ENCODE results near the gene CCDC32. TPM values are rescaled to one million over a fixed set of nuclear protein-coding genes. Genes with fewer than 3 reads are reported as not detected.

Gene CCDC32
- total RNA-seq, 4 donors from 2014 or later = 11.9 to 24.2 (median 17.2) TPM

GRCh38 chr15:40508216-40508615 is 56.6 kb downstream of the CCDC32 start:
- ATAC-seq (no peak), DNase-seq (no peak)
- Histone ChIP-seq H3K27me3 (no peaks in the 10 kb centered on the region), H3K9me3 (no peaks in the 10 kb centered on the region), H3K4me3 (no peak overlapping the region), H3K27ac (no peak overlapping the region), H3K36me3 (no peaks in the 10 kb centered on the region), H3K4me1 (peaks cover 6 to 20% of the 10 kb centered on the region in 2 donors)
- in situ Hi-C loops (cut with MboI; ENCODE audit: low sequenced_read_pairs in 4 of 4) = loop anchor here in 2 of 4 donors (25.0 kb wide), 2 partner anchors 179 to 379 kb away; partner anchors contain the start of genes RAD51 (in 1 of the 2) and VPS18 (in 1 of the 2)
- intact Hi-C loops (cut with DNase I; ENCODE audit: low total_unique reads) = no loop called here
- TF ChIP-seq POLR2A (IDR thresholded peaks at IDR 0.05) = no peak
- TF ChIP-seq, protein P1, sequence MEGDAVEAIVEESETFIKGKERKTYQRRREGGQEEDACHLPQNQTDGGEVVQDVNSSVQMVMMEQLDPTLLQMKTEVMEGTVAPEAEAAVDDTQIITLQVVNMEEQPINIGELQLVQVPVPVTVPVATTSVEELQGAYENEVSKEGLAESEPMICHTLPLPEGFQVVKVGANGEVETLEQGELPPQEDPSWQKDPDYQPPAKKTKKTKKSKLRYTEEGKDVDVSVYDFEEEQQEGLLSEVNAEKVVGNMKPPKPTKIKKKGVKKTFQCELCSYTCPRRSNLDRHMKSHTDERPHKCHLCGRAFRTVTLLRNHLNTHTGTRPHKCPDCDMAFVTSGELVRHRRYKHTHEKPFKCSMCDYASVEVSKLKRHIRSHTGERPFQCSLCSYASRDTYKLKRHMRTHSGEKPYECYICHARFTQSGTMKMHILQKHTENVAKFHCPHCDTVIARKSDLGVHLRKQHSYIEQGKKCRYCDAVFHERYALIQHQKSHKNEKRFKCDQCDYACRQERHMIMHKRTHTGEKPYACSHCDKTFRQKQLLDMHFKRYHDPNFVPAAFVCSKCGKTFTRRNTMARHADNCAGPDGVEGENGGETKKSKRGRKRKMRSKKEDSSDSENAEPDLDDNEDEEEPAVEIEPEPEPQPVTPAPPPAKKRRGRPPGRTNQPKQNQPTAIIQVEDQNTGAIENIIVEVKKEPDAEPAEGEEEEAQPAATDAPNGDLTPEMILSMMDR (IDR thresholded peaks at IDR 0.05 in 4 of 5, conservative IDR thresholded peaks at IDR 0.05 in 1 of 5) = no peak

GRCh38 chr15:40506964-40507571 is 57.8 kb downstream of the CCDC32 start:
- Histone ChIP-seq H3K4me1 (peaks cover 6 to 20% of the 10 kb centered on the region in 2 donors), H3K27me3 (no peaks in the 10 kb centered on the region), H3K9me3 (no peaks in the 10 kb centered on the region), H3K36me3 (no peaks in the 10 kb centered on the region), H3K4me3 (peak overlapping the region; percentile 35 to 52 (median 44)), H3K27ac (peak overlapping the region in 2 of 4 donors; percentile 33 to 35)
- intact Hi-C loops (cut with DNase I; ENCODE audit: low total_unique reads) = loop anchor here (2.0 kb wide), 2 partner anchors 36 to 66 kb away; partner anchors contain the start of genes BAHD1 and CHST14
- ATAC-seq (peak; percentile 53 to 71), DNase-seq (peak; percentile 42 to 56)
- TF ChIP-seq POLR2A (IDR thresholded peaks at IDR 0.05) = no peak
- TF ChIP-seq, protein P1 (IDR thresholded peaks at IDR 0.05 in 4 of 5, conservative IDR thresholded peaks at IDR 0.05 in 1 of 5) = peak; percentile 21 to 85 (median 48)
- in situ Hi-C loops (cut with MboI; ENCODE audit: low sequenced_read_pairs in 4 of 4) = loop anchor here in 2 of 4 donors (25.0 kb wide), 2 partner anchors 180 to 380 kb away; partner anchors contain the start of genes RAD51 (in 1 of the 2) and VPS18 (in 1 of the 2)

Other genes with a start within 250 kb of the CCDC32 start
- 10 to 100 TPM; 17.2 to 28.1 (median 17.7) TPM for gene INAFM2, start 241.3 kb downstream of the CCDC32 start, total RNA-seq
- 10 to 100 TPM; 14.4 to 55.1 (median 20.5) TPM for gene CCDC9B, start 224.1 kb downstream of the CCDC32 start, total RNA-seq
- 10 to 100 TPM in 1 of 4 donors, not detected in 3; 12.1 TPM for gene PHGR1, start 214.0 kb downstream of the CCDC32 start, total RNA-seq
- under 1 TPM; 0.02 to 0.12 (median 0.06) TPM for gene DISP2, start 206.8 kb downstream of the CCDC32 start, total RNA-seq
- 10 to 100 TPM; 10.8 to 30.9 (median 22.1) TPM for gene KNSTRN, start 182.3 kb downstream of the CCDC32 start, total RNA-seq
- 10 to 100 TPM; 27.4 to 34.1 (median 29.1) TPM for gene IVD, start 159.2 kb downstream of the CCDC32 start, total RNA-seq
- gene BAHD1, start 124.1 kb downstream of the CCDC32 start, total RNA-seq = 10 to 100 TPM in 3 of 4 donors, 1 to 10 TPM in 1; 8.8 to 27.4 (median 13.5) TPM
- gene CHST14, start 94.1 kb downstream of the CCDC32 start, total RNA-seq = 1 to 10 TPM; 3.0 to 5.2 (median 3.9) TPM
- 1 to 10 TPM; 4.5 to 9.1 (median 6.5) TPM for gene RPUSD2, start 4.3 kb upstream of the CCDC32 start, total RNA-seq
- gene KNL1, start 29.2 kb upstream of the CCDC32 start, total RNA-seq = under 1 TPM in 3 of 4 donors, not detected in 1; 0.10 to 0.33 (median 0.33) TPM
- under 1 TPM in 3 of 4 donors, not detected in 1; 0.56 to 0.75 (median 0.60) TPM for gene RAD51, start 130.1 kb upstream of the CCDC32 start, total RNA-seq
- gene RMDN3, start 190.2 kb upstream of the CCDC32 start, total RNA-seq = 10 to 100 TPM; 12.7 to 55.3 (median 19.6) TPM
- gene GCHFR, start 199.0 kb upstream of the CCDC32 start, total RNA-seq = 10 to 100 TPM in 3 of 4 donors, under 1 TPM in 1; 0.49 to 16.9 (median 14.4) TPM
- under 1 TPM in 2 of 4 donors, not detected in 2; 0.09 to 0.49 TPM for gene C15orf62, start 204.9 kb upstream of the CCDC32 start, total RNA-seq
- gene ZFYVE19, start 242.0 kb upstream of the CCDC32 start, total RNA-seq = 10 to 100 TPM; 11.4 to 18.9 (median 14.7) TPM
- 10 to 100 TPM in 2 of 4 donors, 1 to 10 TPM in 2; 5.3 to 25.0 (median 11.4) TPM for gene DNAJC17, start 242.4 kb upstream of the CCDC32 start, total RNA-seq